B cell (primary cell): ENCODE results near the gene RHOV. TPM values are rescaled to one million over a fixed set of nuclear protein-coding genes. Genes with fewer than 3 reads are reported as not detected.

Experiments used
- ATAC-seq: fragments of 200-7000 bp; cut with Tn5 transposase; one replicate; pipeline ENCODE4 v1.10.0; 2021; ENCODE audit warnings: low read depth, mild to moderate bottlenecking, moderate number of reproducible peaks, moderate library complexity
- CTCF ChIA-PET: fragments of 350-600 bp; sonication (Branson Sonifier 250); formaldehyde crosslinking; loops from one replicate; lab custom pipeline; 2021; ENCODE audit warnings: antibody characterized with exemption, inconsistent platforms; lab: Charles Lee
- POLR2A ChIA-PET: fragments of 350-600 bp; sonication (Branson Sonifier 250); formaldehyde crosslinking; loops from one replicate; lab custom pipeline; 2021; ENCODE audit warnings: antibody characterized with exemption; lab: Charles Lee
- DNase-seq: peaks from one replicate; pipeline ENCODE4 v3.0.0; 2013
- H2AFZ ChIP-seq: 2 replicates; pipeline ENCODE4 v1.6.1; 2012; ENCODE audit warnings: mild to moderate bottlenecking, low read depth, low read length; ENCODE audit not compliant: insufficient read depth, poor library complexity, severe bottlenecking
- H3K27ac ChIP-seq, 2 donors: 1 replicate in 1 of 2; 2 replicates in 1 of 2; pipeline ENCODE4 v1.5.1; 2012 to 2013; ENCODE audit warnings: low read length in 2 of 2, mild to moderate bottlenecking in 2 of 2, moderate library complexity in 1 of 2
- H3K27me3 ChIP-seq, 4 experiments: fragments of 200-600 bp in 1 of 4; sonication (generic) in 1 of 4; replicated peaks in 1 of 4; 1 replicate in 2 of 4; 2 replicates in 2 of 4; pipeline versions ENCODE4 v1.6.1 to v1.7.0; 2013 to 2016; ENCODE audit warnings: low read length in 3 of 4, mild to moderate bottlenecking in 2 of 4, mixed read lengths in 1 of 4, moderate library complexity in 1 of 4; ENCODE audit not compliant: insufficient read depth in 4 of 4, control insufficient read depth in 3 of 4; ENCODE audit errors: control extremely low read depth in 1 of 4
- H3K36me3 ChIP-seq, 2 experiments: replicated peaks in 1 of 2; 1 replicate in 1 of 2; 2 replicates in 1 of 2; pipeline versions ENCODE4 v1.6.1 to v1.7.1; 2013; ENCODE audit warnings: low read length in 1 of 2; ENCODE audit not compliant: insufficient read depth in 2 of 2, control insufficient read depth in 1 of 2; ENCODE audit errors: control extremely low read depth in 1 of 2, extremely low read depth in 1 of 2
- H3K4me1 ChIP-seq, 2 donors: fragments of 200-600 bp in 1 of 2; sonication (generic) in 1 of 2; 1 replicate in 1 of 2; 2 replicates in 1 of 2; pipeline versions ENCODE4 v1.5.1 to v1.6.1; 2013 to 2017; ENCODE audit warnings: low read length in 2 of 2; ENCODE audit not compliant: control insufficient read depth in 2 of 2, insufficient read depth in 2 of 2
- H3K4me2 ChIP-seq: replicated peaks from 2 replicates; pipeline ENCODE3; 2012; ENCODE audit warnings: mild to moderate bottlenecking, low read depth, low read length; ENCODE audit not compliant: poor library complexity, severe bottlenecking
- H3K4me3 ChIP-seq, 5 experiments: fragments of 200-600 bp in 1 of 5; sonication (generic) in 1 of 5; 1 replicate in 3 of 5; 2 replicates in 2 of 5; pipeline versions ENCODE4 v1.5.1 to v1.7.0; 2011 to 2016; ENCODE audit warnings: low read length in 4 of 5, mild to moderate bottlenecking in 4 of 5, low read depth in 2 of 5, control low read depth in 1 of 5, moderate library complexity in 1 of 5; ENCODE audit not compliant: insufficient read depth in 1 of 5; ENCODE audit errors: control extremely low read depth in 1 of 5, extremely low read depth in 1 of 5
- H3K79me2 ChIP-seq: fragments of 200-600 bp; sonication (generic); one replicate; pipeline ENCODE4 v1.6.0; 2016; ENCODE audit warnings: low read length; ENCODE audit not compliant: control insufficient read depth, insufficient read depth
- H3K9ac ChIP-seq: fragments of 200-600 bp; sonication (generic); 2 replicates; pipeline ENCODE4 v1.6.1; 2017; ENCODE audit warnings: mild to moderate bottlenecking, low read length, moderate library complexity
- H3K9me3 ChIP-seq, 3 donors: one replicate each; pipeline versions ENCODE4 v1.6.1 to v1.7.1; 2013; ENCODE audit warnings: low read length in 2 of 3; ENCODE audit not compliant: control insufficient read depth in 2 of 3, insufficient read depth in 1 of 3; ENCODE audit errors: control extremely low read depth in 1 of 3
- H4K20me1 ChIP-seq: 2 replicates; pipeline ENCODE4 v1.6.0; 2012; ENCODE audit warnings: mild to moderate bottlenecking, low read length; ENCODE audit not compliant: insufficient read depth, control insufficient read depth, poor library complexity, severe bottlenecking
- H3K27ac Mint-ChIP-seq: one replicate; pipeline ENCODE4 v1.8.0; 2021; ENCODE audit warnings: mixed read lengths
- H3K27me3 Mint-ChIP-seq: one replicate; pipeline ENCODE4 v1.8.0; 2021; ENCODE audit warnings: mixed read lengths
- H3K4me1 Mint-ChIP-seq: one replicate; pipeline ENCODE4 v1.8.0; 2021; ENCODE audit warnings: mixed read lengths
- H3K4me3 Mint-ChIP-seq: one replicate; pipeline ENCODE4 v1.8.0; 2021; ENCODE audit warnings: mixed read lengths
- H3K9me3 Mint-ChIP-seq: one replicate; pipeline ENCODE4 v1.8.0; 2022; ENCODE audit warnings: mixed read lengths; ENCODE audit not compliant: insufficient read depth
- EZH2 ChIP-seq: IDR thresholded peaks from 2 replicates; pipeline ENCODE4 v1.6.1; 2012; ENCODE audit warnings: borderline replicate concordance, low read depth, mild to moderate bottlenecking, moderate library complexity, low read length; ENCODE audit not compliant: insufficient read depth, poor library complexity, severe bottlenecking
- WGBS: methylation state at CpG from one replicate; pipeline ENCODE4 v1.1.5; 2013; ENCODE audit warnings: missing lambda C conversion rate; ENCODE audit not compliant: insufficient coverage; 5-methylcytosine and 5-hydroxymethylcytosine counted together
- intact Hi-C: fragments of 100-400 bp; cut with micrococcal nuclease; formaldehyde crosslinking; loops from one replicate; pipeline ENCODE4 v1.10.0; 2022
- polyA plus RNA-seq: library from polyadenylated mRNA; depleted of rRNA; stranded (reverse); fragments of >200 nt; gene quantifications from 2 replicates; pipeline ENCODE4 v1.2.3, GENCODE V29; 2012
- total RNA-seq, 2 donors: library from RNA; stranded (reverse); fragments of 120-200 nt in 1 of 2; gene quantifications; 1 replicate in 1 of 2; 2 replicates in 1 of 2; pipeline versions ENCODE4 v1.2.3 to v1.2.4, GENCODE V29; 2013 to 2022
- TF ChIP-seq, protein P1 (sequence below): fragments of 200-600 bp; IDR thresholded peaks from one replicate; pipeline ENCODE4 v1.8.0; 2022; ENCODE audit warnings: antibody characterized with exemption, mild to moderate bottlenecking

Gene RHOV
- total and polyA plus RNA-seq, 2 donors (not counting 1 experiment from before 2014, with no cell fraction given): 0.54 TPM; not detected in 1

DNA sequence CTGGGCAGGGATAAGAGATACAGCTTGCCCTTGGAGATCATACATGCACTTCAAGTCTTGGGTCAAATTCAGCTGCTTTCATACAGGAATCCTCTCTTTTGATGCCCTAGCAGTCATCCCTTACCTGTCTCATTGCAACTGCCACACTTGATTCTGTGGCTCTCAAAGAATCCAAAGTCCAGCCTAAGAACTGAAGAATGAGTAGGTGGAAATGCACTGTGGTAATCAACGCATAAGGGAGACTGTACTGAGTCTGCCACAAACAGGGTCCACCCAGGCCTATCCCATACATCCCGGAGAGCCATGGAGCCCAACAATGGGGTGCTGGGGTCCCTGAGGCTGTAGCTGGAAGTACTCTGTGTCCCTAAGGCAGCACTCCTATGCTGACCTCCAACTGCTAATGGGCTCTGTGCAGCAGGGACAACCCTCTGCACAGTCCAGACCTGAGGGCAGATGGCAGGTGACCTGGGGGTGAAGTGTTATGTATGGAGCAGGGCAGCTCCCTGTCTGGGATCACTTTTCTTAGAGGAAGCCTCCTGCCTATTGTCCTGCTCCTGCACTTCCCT lies 18.5 kb upstream of the RHOV start:
- H3K4me1 Mint-ChIP-seq: peaks cover 28% of the 10 kb centered on the region
- ChIA-PET POLR2A (interaction anchor here (1.8 kb wide), 1 partner anchor 34 kb away, joined by 9 read pairs; no protein-coding TSS in a partner anchor), CTCF (interaction anchor here (0.7 to 9.8 kb wide), 22 partner anchors 11 to 373 kb away, joined by 3 to 189 read pairs (median 4); partner anchors contain the start of genes EXD1, RHOV and SPINT1)
- H3K27ac Mint-ChIP-seq: no peak overlapping the region
- H3K4me3 ChIP-seq: no peak overlapping the region
- H3K9me3 ChIP-seq: no peaks in the 10 kb centered on the region
- H2AFZ ChIP-seq: peak overlapping the region; percentile 63
- H3K27me3 Mint-ChIP-seq: no peaks in the 10 kb centered on the region
- WGBS: 100% methylated on average over 2 of the region's 2 CpGs
- no peak overlapping the region for H3K4me2 ChIP-seq
- peaks cover 23% of the 10 kb centered on the region for H3K79me2 ChIP-seq
- peaks cover 2 to 6% of the 10 kb centered on the region in 2 experiments for H3K36me3 ChIP-seq
- no peak overlapping the region for H3K27ac ChIP-seq
- ATAC-seq (no peak), DNase-seq (no peak)
- no peaks in the 10 kb centered on the region for H3K9me3 Mint-ChIP-seq
- peaks cover 18 to 19% of the 10 kb centered on the region in 2 donors for H3K4me1 ChIP-seq
- H3K9ac ChIP-seq: no peak overlapping the region
- H3K27me3 ChIP-seq: no peaks in the 10 kb centered on the region
- TF ChIP-seq, protein P1, sequence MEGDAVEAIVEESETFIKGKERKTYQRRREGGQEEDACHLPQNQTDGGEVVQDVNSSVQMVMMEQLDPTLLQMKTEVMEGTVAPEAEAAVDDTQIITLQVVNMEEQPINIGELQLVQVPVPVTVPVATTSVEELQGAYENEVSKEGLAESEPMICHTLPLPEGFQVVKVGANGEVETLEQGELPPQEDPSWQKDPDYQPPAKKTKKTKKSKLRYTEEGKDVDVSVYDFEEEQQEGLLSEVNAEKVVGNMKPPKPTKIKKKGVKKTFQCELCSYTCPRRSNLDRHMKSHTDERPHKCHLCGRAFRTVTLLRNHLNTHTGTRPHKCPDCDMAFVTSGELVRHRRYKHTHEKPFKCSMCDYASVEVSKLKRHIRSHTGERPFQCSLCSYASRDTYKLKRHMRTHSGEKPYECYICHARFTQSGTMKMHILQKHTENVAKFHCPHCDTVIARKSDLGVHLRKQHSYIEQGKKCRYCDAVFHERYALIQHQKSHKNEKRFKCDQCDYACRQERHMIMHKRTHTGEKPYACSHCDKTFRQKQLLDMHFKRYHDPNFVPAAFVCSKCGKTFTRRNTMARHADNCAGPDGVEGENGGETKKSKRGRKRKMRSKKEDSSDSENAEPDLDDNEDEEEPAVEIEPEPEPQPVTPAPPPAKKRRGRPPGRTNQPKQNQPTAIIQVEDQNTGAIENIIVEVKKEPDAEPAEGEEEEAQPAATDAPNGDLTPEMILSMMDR: no peak
- TF ChIP-seq EZH2: no peak
- peaks cover 10% of the 10 kb centered on the region for H4K20me1 ChIP-seq
- H3K4me3 Mint-ChIP-seq: peak overlapping the region; percentile 53
- intact Hi-C loops: loop anchor here (5.0 kb wide), 1 partner anchor 325 kb away; the partner anchor contains the start of genes CCDC32 and RPUSD2

DNA sequence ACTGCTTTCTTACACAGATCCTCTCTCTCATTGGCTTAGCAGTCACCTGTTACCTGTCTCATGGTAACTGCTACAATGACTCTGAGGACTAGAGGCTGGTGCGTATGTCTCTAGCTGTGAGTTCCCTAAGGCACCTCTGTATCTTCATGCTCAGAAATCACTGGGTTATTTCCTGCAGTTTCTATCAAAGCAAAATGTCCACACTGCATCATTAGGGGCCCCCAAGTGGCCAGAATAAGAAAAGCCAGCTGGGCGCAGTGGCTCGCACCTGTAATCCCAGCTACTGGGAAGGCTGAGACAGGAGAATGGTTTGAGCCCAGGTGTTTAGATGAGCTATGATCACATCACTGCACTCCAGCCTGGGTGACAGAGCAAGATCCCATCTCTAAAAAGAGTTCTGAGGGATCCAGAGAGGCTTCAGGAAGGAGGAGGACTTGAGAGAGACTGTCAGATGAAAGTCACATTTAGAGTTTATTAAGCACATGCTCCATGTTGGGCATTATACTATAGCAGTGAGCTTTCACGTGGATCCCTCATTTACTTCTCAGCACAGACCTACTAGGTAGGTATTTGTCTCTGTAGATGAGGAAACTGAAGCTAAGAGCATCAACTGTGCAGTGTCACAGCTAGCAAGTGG lies 17.9 kb upstream of the RHOV start:
- Histone ChIP-seq H3K27me3 (no peaks in the 10 kb centered on the region), H3K79me2 (peaks cover 23% of the 10 kb centered on the region), H3K9me3 (no peaks in the 10 kb centered on the region), H2AFZ (peak overlapping the region; percentile 63), H3K4me2 (no peak overlapping the region), H3K27ac (no peak overlapping the region), H3K4me3 (no peak overlapping the region), H4K20me1 (peaks cover 10% of the 10 kb centered on the region), H3K36me3 (peaks cover 2 to 6% of the 10 kb centered on the region in 2 experiments), H3K9ac (no peak overlapping the region), H3K4me1 (peaks cover 18 to 19% of the 10 kb centered on the region in 2 donors)
- Mint-ChIP-seq H3K27me3 (no peaks in the 10 kb centered on the region), H3K4me3 (no peak overlapping the region), H3K4me1 (peaks cover 28% of the 10 kb centered on the region), H3K9me3 (no peaks in the 10 kb centered on the region), H3K27ac (peak overlapping the region; percentile 32)
- 15% methylated on average over 3 of the region's 4 CpGs for WGBS
- intact Hi-C loops: loop anchor here (5.0 kb wide), 1 partner anchor 325 kb away; the partner anchor contains the start of genes CCDC32 and RPUSD2
- ATAC-seq (no peak), DNase-seq (peak; percentile 66)
- POLR2A ChIA-PET: interaction anchor here (0.5 to 1.8 kb wide), 2 partner anchors 34 to 441 kb away, joined by 5 to 9 read pairs; no protein-coding TSS in a partner anchor
- CTCF ChIA-PET: interaction anchor here (0.5 to 9.8 kb wide), 25 partner anchors 10 to 374 kb away, joined by 3 to 189 read pairs (median 4); partner anchors contain the start of genes EXD1, RAD51, RHOV and SPINT1
- TF ChIP-seq, protein P1: peak; percentile 62
- no peak for TF ChIP-seq EZH2
